Testis (tissue), 3 donors: ENCODE measurements around the gene GALNT12. TPM values are rescaled to one million over a fixed set of nuclear protein-coding genes. Genes with fewer than 3 reads are reported as not detected.

Source experiments
- DNase-seq: peaks from one replicate; pipeline ENCODE4 v3.0.0-alpha.2; 2019
- H3K27ac ChIP-seq, 2 donors: fragments of 200-600 bp; sonication (generic); one replicate each; pipeline ENCODE4 v1.5.1; 2019
- H3K27me3 ChIP-seq: fragments of 200-600 bp; sonication (generic); one replicate; pipeline ENCODE4 v1.5.1; 2019
- H3K36me3 ChIP-seq: fragments of 200-600 bp; sonication (generic); one replicate; pipeline ENCODE4 v1.5.1; 2017; ENCODE audit warnings: low read depth; ENCODE audit errors: missing control alignments
- H3K4me1 ChIP-seq: fragments of 200-600 bp; sonication (generic); one replicate; pipeline ENCODE4 v1.5.1; 2019
- H3K4me3 ChIP-seq, 2 donors: fragments of 200-600 bp; sonication (generic); one replicate each; pipeline ENCODE4 v1.5.1; 2017 to 2019
- H3K9me3 ChIP-seq: fragments of 200-600 bp; sonication (generic); one replicate; pipeline ENCODE4 v1.5.1; 2017
- POLR2A ChIP-seq: fragments of 450-650 bp; IDR thresholded peaks from one replicate; pipeline ENCODE4 v1.6.1; 2017; ENCODE audit warnings: antibody characterized with exemption, mild to moderate bottlenecking, moderate library complexity
- WGBS, 2 donors: methylation state at CpG; one replicate each; pipeline ENCODE4 v1.1.5; 2018; 5-methylcytosine and 5-hydroxymethylcytosine counted together
- intact Hi-C: fragments of 100-400 bp; cut with DNase I; formaldehyde crosslinking; loops from one replicate; pipeline ENCODE4 v1.15.1; 2023; ENCODE audit warnings: low total_unique reads
- polyA plus RNA-seq: library from polyadenylated mRNA; stranded (reverse); fragments of 350-450 nt; fragmentation: Illumina TruSeq; extraction: RNeasy Lipid Tissue Mini Kit (QIAGEN cat#74804); gene quantifications from one replicate; pipeline ENCODE4 v1.2.3, GENCODE V29; 2014; ENCODE audit warnings: low read depth, low replicate concordance; ENCODE audit not compliant: insufficient read depth
- total RNA-seq, 2 donors: library from RNA; depleted of rRNA; stranded (reverse); fragments of >200 nt; gene quantifications; one replicate each; pipeline ENCODE4 v1.2.3, GENCODE V29; 2016
- TF ChIP-seq, protein P1 (sequence below), 3 experiments: fragments of 450-650 bp in 2 of 3; fragments of 200-600 bp in 1 of 3; sonication (generic) in 1 of 3; IDR thresholded peaks; one replicate each; pipeline ENCODE4 v1.5.1; 2016 to 2019; ENCODE audit warnings: antibody characterized with exemption in 3 of 3, mild to moderate bottlenecking in 2 of 3, moderate library complexity in 1 of 3

The GALNT12 gene
- total and polyA plus RNA-seq, 3 donors from 2014 or later: 6.9 to 8.0 (median 7.5) TPM

DNA sequence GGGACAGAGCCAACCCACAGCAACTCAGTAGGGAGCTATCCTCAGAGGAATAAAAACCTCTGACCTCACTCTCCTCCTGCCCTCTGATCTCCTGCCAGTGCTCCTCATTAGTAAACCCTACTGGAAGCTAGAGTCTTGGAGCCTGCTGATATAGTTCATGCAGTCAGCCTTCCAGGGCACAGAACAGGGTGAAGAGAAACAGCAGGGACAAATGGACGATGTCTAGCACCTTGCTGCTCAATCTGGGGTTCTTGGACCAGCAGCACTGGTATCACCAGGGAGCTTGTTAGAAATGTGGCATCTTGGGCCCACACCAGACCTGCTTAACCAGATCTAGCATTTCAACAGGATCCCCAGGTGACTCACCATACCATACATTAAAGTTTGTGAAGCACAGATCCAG, 5.5 kb upstream of the GALNT12 start:
- 60 to 70% methylated on average over 1 of the region's 1 CpG for WGBS, 2 donors
- Histone ChIP-seq H3K4me1 (no peaks in the 10 kb centered on the region), H3K27me3 (no peaks in the 10 kb centered on the region), H3K36me3 (no peaks in the 10 kb centered on the region), H3K27ac (no peak overlapping the region), H3K4me3 (no peak overlapping the region), H3K9me3 (no peaks in the 10 kb centered on the region)
- no peak for DNase-seq
- TF ChIP-seq POLR2A: no peak
- TF ChIP-seq, protein P1, sequence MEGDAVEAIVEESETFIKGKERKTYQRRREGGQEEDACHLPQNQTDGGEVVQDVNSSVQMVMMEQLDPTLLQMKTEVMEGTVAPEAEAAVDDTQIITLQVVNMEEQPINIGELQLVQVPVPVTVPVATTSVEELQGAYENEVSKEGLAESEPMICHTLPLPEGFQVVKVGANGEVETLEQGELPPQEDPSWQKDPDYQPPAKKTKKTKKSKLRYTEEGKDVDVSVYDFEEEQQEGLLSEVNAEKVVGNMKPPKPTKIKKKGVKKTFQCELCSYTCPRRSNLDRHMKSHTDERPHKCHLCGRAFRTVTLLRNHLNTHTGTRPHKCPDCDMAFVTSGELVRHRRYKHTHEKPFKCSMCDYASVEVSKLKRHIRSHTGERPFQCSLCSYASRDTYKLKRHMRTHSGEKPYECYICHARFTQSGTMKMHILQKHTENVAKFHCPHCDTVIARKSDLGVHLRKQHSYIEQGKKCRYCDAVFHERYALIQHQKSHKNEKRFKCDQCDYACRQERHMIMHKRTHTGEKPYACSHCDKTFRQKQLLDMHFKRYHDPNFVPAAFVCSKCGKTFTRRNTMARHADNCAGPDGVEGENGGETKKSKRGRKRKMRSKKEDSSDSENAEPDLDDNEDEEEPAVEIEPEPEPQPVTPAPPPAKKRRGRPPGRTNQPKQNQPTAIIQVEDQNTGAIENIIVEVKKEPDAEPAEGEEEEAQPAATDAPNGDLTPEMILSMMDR (IDR thresholded peaks at IDR 0.05): no peak
- intact Hi-C loops: no loop called here

DNA sequence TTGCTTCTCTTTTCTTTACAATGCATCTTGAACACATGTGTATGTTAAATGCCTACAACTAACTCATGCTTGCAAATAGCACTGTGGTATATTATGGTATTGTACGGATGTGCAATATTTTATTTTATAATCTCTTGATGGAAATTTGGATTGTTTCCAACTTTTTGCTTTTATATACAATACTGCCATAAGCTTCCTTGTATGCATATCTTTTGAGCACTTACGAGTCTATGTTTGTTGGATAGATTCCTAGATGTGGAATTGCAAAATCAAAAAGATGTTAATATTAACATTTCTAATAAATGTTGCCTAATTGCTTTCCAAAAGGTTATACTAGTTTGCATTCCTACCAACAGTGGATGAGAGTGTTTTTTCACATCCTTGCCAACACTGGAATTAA, 3.4 kb upstream of the GALNT12 start:
- H3K4me3 ChIP-seq: no peak overlapping the region
- intact Hi-C loops: no loop called here
- H3K27ac ChIP-seq: no peak overlapping the region
- no peaks in the 10 kb centered on the region for H3K4me1 ChIP-seq
- H3K27me3 ChIP-seq: no peaks in the 10 kb centered on the region
- WGBS, 2 donors: 40 to 59% methylated on average over 2 of the region's 2 CpGs
- TF ChIP-seq, protein P1 (IDR thresholded peaks at IDR 0.05): no peak
- no peak for TF ChIP-seq POLR2A
- no peaks in the 10 kb centered on the region for H3K9me3 ChIP-seq
- no peaks in the 10 kb centered on the region for H3K36me3 ChIP-seq
- DNase-seq: no peak

DNA sequence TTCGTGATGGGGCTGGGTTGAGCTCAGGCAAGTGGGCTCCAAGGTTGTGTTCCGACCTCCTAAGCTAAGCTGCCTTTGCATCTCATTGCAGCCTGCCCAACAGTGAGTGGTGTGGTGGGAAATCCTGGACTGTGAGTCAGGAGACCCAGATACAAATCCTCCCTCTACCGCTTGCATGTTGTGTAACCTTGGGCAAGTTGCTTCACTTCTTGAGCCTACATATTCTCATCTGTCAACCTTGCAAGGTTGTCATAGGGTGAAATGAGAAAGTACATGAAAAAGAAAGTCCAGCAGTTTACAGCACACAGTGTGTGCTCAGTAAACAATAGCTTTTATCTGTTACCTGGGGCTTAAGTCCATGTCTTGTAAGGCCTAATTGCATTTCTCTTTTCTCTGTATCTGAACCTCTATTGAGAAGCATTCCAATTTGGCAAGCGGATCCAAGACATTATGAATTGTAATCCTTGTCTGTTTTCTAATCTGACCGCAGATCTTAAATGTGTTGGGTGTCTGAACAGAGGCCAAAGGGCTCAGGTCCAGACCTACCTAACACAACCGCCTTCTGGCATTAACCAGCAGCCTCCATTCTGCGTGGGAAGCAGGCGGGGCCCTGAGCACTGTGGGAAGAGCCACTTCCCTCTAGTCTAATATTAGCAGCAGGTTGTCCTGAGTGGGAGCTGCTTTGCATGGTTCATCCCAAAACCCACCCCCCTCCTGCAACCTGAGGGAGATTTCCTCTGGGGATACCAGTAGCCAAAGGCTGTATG, 1.8 kb upstream of the GALNT12 start:
- DNase-seq: no peak
- TF ChIP-seq POLR2A: no peak
- TF ChIP-seq, protein P1 (IDR thresholded peaks at IDR 0.05): no peak

DNA sequence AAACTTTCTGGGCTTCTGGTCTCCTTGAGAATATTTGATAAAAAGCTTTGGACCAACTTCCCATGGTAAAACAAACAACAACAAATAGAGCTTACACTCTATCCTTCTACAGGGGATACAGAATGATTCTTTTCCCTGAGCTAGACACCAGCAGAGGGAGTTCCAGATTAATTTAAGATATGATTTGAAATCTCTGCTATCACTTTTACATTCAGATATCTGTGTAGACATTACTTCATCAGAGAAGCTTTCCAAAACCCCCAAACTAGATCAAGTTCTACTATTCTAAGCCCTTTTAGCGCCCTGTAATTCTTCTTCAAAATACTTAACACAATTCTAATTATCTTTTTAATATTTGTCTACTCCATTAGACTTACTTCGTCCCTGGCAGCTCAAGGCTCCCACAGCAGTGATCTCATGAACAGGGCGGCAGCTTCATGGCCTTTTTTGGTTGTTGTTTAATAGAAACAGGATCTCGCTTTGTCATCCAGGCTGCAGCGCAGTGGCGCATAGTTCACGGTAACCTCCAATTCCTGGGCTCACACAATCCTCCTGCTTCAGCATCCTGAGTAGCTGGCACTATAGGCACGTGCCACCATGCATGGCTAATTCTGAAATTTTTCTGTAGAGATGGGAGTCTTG, 955 bp upstream of the GALNT12 start:
- no peaks in the 10 kb centered on the region for H3K27me3 ChIP-seq
- no peaks in the 10 kb centered on the region for H3K36me3 ChIP-seq
- TF ChIP-seq, protein P1 (IDR thresholded peaks at IDR 0.05): no peak
- no peak for TF ChIP-seq POLR2A
- no peaks in the 10 kb centered on the region for H3K4me1 ChIP-seq
- WGBS, 2 donors: 71 to 78% methylated on average over 8 of the region's 8 CpGs
- no peak overlapping the region for H3K27ac ChIP-seq
- no peak for DNase-seq
- no peaks in the 10 kb centered on the region for H3K9me3 ChIP-seq
- H3K4me3 ChIP-seq: no peak overlapping the region
- intact Hi-C loops: no loop called here

More for the DNA sequence above, 1.8 kb upstream of the GALNT12 start:
- WGBS, 2 donors: 84 to 85% methylated on average over 8 of the region's 8 CpGs
- Histone ChIP-seq H3K36me3 (no peaks in the 10 kb centered on the region), H3K9me3 (no peaks in the 10 kb centered on the region), H3K27me3 (no peaks in the 10 kb centered on the region), H3K4me1 (no peaks in the 10 kb centered on the region), H3K27ac (no peak overlapping the region), H3K4me3 (no peak overlapping the region)
- intact Hi-C loops: no loop called here
